Ishikawa (cell line): ENCODE data around the gene PPAN.

Source experiments
- CEBPB ChIP-seq: IDR thresholded peaks from 2 replicates; pipeline ENCODE4 v1.6.1; 2012
- CREB1 ChIP-seq: IDR thresholded peaks from 2 replicates; pipeline ENCODE4 v1.6.1; 2012; ENCODE audit warnings: low read depth
- EGR1 ChIP-seq: IDR thresholded peaks from 2 replicates; pipeline ENCODE4 v1.6.1; 2012
- EP300 ChIP-seq: IDR thresholded peaks from 2 replicates; pipeline ENCODE4 v1.6.1; 2012; ENCODE audit warnings: borderline replicate concordance
- FOXM1 ChIP-seq: IDR thresholded peaks from 2 replicates; pipeline ENCODE4 v1.6.1; 2012; ENCODE audit warnings: low read depth, borderline replicate concordance
- NFIC ChIP-seq: IDR thresholded peaks from 2 replicates; pipeline ENCODE4 v1.6.1; 2012
- RAD21 ChIP-seq: IDR thresholded peaks from 2 replicates; pipeline ENCODE4 v1.6.1; 2012; ENCODE audit warnings: low read depth
- TAF1 ChIP-seq: IDR thresholded peaks from 2 replicates; pipeline ENCODE4 v1.6.1; 2012; ENCODE audit warnings: low read depth, mild to moderate bottlenecking
- TCF12 ChIP-seq: IDR thresholded peaks from 2 replicates; pipeline ENCODE4 v1.6.1; 2012; ENCODE audit warnings: low read depth
- TEAD4 ChIP-seq: IDR thresholded peaks from 2 replicates; pipeline ENCODE4 v1.6.1; 2012
- YY1 ChIP-seq: IDR thresholded peaks from 2 replicates; pipeline ENCODE4 v1.6.1; 2012; ENCODE audit warnings: low read depth
- ZBTB7A ChIP-seq: IDR thresholded peaks from 2 replicates; pipeline ENCODE4 v1.6.1; 2012; ENCODE audit warnings: low read depth
- TF ChIP-seq, protein P1 (sequence below): IDR thresholded peaks from 2 replicates; pipeline ENCODE4 v1.6.1; 2012
- TF ChIP-seq, protein P2 (sequence below): IDR thresholded peaks from 2 replicates; pipeline ENCODE4 v1.6.1; 2012; ENCODE audit warnings: low read depth, mild to moderate bottlenecking
- TF ChIP-seq, protein P3 (sequence below): IDR thresholded peaks from 2 replicates; pipeline ENCODE4 v1.6.1; 2012

The PPAN gene

DNA sequence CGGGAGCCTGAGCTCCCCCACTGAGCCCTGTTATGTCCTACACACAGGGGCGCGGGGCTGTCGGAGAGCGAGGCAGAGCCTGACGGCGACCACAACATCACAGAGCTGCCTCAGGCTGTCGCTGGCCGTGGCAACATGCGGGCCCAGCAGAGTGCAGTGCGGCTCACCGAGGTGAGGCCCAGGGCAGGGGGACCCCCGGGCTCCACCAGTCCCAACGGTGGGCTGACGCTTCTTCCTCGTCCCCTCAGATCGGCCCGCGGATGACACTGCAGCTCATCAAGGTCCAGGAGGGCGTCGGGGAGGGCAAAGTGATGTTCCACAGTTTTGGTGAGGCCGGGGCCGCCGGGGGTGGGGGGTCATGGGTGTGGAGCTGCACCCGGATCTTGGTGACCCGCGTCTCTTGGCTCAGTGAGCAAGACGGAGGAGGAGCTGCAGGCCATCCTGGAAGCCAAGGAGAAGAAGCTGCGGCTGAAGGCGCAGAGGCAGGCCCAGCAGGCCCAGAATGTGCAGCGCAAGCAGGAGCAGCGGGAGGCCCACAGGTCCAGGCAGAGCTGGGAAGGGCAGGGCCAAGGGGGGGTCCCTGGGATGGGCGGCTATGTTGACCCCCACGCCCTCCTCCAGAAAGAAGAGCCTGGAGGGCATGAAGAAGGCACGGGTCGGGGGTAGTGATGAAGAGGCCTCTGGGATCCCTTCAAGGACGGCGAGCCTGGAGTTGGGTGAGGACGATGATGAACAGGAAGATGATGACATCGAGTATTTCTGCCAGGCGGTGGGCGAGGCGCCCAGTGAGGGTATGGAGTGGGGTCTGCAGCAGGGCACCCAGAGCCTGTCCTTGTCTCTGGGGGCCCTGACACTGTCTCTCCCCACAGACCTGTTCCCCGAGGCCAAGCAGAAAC is 4.2 kb downstream of the PPAN start:
- TF ChIP-seq TAF1 (no peak), YY1 (no peak), TCF12 (no peak), EP300 (no peak), NFIC (no peak), ZBTB7A (no peak), CEBPB (no peak), TEAD4 (no peak), CREB1 (no peak), EGR1 (no peak), FOXM1 (no peak), RAD21 (no peak)
- TF ChIP-seq, protein P1, sequence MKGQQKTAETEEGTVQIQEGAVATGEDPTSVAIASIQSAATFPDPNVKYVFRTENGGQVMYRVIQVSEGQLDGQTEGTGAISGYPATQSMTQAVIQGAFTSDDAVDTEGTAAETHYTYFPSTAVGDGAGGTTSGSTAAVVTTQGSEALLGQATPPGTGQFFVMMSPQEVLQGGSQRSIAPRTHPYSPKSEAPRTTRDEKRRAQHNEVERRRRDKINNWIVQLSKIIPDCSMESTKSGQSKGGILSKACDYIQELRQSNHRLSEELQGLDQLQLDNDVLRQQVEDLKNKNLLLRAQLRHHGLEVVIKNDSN: no peak
- TF ChIP-seq, protein P2, sequence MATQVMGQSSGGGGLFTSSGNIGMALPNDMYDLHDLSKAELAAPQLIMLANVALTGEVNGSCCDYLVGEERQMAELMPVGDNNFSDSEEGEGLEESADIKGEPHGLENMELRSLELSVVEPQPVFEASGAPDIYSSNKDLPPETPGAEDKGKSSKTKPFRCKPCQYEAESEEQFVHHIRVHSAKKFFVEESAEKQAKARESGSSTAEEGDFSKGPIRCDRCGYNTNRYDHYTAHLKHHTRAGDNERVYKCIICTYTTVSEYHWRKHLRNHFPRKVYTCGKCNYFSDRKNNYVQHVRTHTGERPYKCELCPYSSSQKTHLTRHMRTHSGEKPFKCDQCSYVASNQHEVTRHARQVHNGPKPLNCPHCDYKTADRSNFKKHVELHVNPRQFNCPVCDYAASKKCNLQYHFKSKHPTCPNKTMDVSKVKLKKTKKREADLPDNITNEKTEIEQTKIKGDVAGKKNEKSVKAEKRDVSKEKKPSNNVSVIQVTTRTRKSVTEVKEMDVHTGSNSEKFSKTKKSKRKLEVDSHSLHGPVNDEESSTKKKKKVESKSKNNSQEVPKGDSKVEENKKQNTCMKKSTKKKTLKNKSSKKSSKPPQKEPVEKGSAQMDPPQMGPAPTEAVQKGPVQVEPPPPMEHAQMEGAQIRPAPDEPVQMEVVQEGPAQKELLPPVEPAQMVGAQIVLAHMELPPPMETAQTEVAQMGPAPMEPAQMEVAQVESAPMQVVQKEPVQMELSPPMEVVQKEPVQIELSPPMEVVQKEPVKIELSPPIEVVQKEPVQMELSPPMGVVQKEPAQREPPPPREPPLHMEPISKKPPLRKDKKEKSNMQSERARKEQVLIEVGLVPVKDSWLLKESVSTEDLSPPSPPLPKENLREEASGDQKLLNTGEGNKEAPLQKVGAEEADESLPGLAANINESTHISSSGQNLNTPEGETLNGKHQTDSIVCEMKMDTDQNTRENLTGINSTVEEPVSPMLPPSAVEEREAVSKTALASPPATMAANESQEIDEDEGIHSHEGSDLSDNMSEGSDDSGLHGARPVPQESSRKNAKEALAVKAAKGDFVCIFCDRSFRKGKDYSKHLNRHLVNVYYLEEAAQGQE: no peak
- TF ChIP-seq, protein P3, sequence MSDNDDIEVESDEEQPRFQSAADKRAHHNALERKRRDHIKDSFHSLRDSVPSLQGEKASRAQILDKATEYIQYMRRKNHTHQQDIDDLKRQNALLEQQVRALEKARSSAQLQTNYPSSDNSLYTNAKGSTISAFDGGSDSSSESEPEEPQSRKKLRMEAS: no peak

DNA sequence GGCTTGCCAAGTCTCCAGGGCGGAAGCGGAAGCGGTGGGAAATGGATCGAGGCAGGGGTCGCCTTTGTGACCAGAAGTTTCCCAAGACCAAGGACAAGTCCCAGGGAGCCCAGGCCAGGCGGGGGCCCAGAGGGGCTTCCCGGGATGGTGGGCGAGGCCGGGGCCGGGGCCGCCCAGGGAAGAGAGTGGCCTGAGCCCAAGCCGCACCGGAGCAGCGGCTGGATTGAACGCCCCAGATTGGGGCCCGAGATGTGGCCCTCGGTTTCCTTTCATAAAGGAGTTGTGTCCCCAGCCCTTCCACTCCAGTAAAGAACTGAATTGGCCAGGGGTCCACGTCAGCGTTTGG is 4.8 kb downstream of the PPAN start:
- TF ChIP-seq TCF12 (no peak), ZBTB7A (no peak), FOXM1 (no peak), CEBPB (no peak), CREB1 (no peak)
- TF ChIP-seq, protein P3: no peak

DNA sequence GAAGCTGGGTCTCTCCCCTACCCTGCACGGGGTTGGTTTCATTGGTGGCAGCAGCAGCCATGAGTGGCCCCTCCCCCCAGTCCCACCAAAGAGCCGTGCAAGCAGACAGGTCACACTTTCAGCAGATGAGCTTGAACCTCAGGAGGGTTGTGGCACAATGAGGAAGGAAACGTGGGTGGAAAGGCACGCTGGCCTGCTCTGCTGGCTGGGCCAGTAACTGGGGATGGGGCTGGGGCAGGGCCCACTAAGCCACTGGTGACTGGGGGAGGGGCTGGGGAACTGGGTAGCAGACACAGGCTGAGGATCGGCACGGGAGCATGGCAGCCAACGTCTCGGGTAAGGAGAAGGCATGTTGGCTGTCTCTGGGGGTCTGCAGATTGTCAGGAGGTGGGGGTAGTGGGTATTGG is 5.2 kb downstream of the PPAN start, which contains the start of gene P2RY11:
Gene P2RY11, plus strand, starts transcription at position 289 of the 407 bp plus-strand sequence. Its CDS starts 29 bp downstream, at position 318.
- TF ChIP-seq, protein P1: no peak
- TF ChIP-seq YY1 (no peak), TEAD4 (no peak), TCF12 (no peak), FOXM1 (no peak), NFIC (no peak), TAF1 (no peak), EGR1 (no peak), EP300 (no peak)
- TF ChIP-seq, protein P2: no peak

DNA sequence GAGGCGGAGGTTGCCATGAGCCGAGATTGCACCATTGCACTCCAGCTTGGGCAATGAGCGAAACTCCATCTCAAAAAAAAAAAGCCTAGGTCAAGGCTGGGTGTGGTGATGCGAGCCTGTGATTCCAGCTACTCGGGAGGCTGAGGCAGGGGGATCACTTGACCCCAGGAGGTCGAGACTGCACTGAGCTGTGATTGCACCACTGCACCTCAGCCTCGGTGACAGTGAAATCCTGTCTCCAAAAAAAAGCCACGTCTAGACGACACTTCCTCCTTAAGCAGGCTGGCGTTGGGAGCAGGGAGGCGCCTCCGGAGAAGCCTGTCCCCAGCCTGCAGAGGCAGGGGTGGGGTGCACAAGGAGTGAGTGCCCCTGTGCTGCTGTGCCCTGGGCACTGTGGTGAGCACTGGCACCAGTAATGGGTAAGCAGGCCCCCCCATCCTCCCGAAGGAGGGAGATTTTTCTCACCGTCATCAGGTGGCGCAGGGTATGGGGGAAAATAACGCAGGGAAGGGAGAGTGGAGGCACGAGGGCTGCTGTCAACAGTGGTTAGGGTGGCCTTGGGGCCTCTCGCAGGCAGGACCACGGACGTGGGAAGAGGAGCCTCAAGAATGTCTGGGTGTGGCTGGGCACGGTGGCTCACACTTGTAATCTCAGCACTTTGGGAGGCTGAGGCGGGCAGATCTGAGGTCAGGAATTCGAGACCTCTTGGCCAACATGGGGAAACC is 6.0 kb downstream of the PPAN start:
- no peak for TF ChIP-seq YY1
- TF ChIP-seq CEBPB: no peak
- TF ChIP-seq TEAD4: no peak
- no peak for TF ChIP-seq CREB1
- TF ChIP-seq NFIC: no peak
- no peak for TF ChIP-seq ZBTB7A
- no peak for TF ChIP-seq RAD21
- no peak for TF ChIP-seq TAF1
- TF ChIP-seq EP300: no peak
- TF ChIP-seq, protein P1: no peak
